T-helper 1 cell treated with Interleukin-12 subunit alpha and Interleukin-12 subunit beta and Interleukin-4 antibody, amounts not matched to agents 30 μg/mL and 1 μg/mL, for 36 hours (primary cell): Measurements from ENCODE around the gene POLD2.

Experiments
- H3K27ac Mint-ChIP-seq: one replicate; pipeline ENCODE4 v1.8.0; 2021; ENCODE audit warnings: mild to moderate bottlenecking, mixed read lengths
- H3K27me3 Mint-ChIP-seq: one replicate; pipeline ENCODE4 v1.8.0; 2021; ENCODE audit warnings: low read depth, mixed read lengths
- H3K36me3 Mint-ChIP-seq: one replicate; pipeline ENCODE4 v1.8.0; 2021; ENCODE audit warnings: low read depth, mixed read lengths
- H3K4me1 Mint-ChIP-seq: one replicate; pipeline ENCODE4 v1.8.0; 2021; ENCODE audit warnings: low read depth, mixed read lengths
- H3K4me3 Mint-ChIP-seq: one replicate; pipeline ENCODE4 v1.8.0; 2021; ENCODE audit warnings: mild to moderate bottlenecking, moderate library complexity, mixed read lengths
- H3K9me3 Mint-ChIP-seq: one replicate; pipeline ENCODE4 v1.8.0; 2021; ENCODE audit warnings: mixed read lengths

POLD2 gene

DNA sequence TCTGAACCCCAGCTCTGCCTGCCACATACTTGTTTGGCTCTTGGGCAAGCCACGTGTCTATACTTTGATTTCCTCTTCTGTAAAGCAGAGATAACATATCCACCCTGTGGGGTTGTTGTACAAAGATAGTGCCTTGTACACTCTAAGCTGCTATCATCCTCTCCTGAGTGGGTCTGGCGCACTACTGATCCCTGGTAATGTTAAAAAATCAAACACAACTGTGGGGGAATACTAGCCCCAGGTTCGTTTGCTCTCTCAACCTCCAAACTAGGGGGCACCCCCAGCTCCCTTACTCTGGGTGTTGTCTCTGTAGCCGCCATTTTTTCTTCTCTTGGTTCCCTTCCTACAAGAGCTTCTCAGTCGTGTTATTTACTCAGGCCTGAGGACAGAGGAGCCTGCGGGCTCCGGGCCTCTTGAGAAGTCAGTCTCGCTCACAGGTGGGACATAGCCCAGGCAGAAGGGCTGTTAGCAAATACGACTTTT is 42.0 kb downstream of the POLD2 start:
- Mint-ChIP-seq H3K9me3 (no peaks in the 10 kb centered on the region), H3K27me3 (no peaks in the 10 kb centered on the region), H3K36me3 (peaks cover 15% of the 10 kb centered on the region), H3K4me3 (peak overlapping the region; percentile 88), H3K4me1 (peaks cover 21% of the 10 kb centered on the region), H3K27ac (peak overlapping the region; percentile 91)

DNA sequence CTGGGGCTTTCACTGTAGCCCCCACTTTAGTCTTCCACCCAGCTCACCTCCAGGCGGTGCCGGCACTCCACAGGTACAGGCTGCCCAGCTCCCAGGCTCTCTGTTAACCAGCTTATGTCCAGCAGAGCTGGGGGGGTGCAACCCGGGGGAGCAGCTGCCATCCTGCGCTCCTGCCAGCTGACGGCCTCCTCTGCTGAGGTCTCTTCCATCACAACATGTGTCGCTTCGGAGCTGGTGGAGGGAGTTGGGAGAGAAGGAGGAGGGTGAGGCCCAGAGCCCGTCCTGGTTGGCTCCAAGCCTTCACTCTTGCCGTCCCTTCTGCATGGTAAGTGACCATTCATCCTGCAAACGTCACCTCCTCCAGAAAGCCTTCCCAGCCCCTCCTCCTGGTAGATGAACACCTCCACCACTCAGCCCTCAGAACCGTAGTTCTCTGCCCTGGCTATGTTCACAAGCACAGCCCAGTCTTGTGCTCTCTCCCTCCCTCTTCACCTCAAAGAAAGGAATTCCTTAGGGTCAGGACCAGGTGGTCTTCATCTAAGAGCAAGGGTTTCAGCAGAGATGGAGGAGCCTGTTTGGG is 42.6 kb downstream of the POLD2 start:
- H3K4me3 Mint-ChIP-seq = peak overlapping the region; percentile 88
- H3K27ac Mint-ChIP-seq = peak overlapping the region; percentile 91
- H3K36me3 Mint-ChIP-seq = peaks cover 15% of the 10 kb centered on the region
- peaks cover 21% of the 10 kb centered on the region for H3K4me1 Mint-ChIP-seq
- H3K9me3 Mint-ChIP-seq = no peaks in the 10 kb centered on the region
- no peaks in the 10 kb centered on the region for H3K27me3 Mint-ChIP-seq

DNA sequence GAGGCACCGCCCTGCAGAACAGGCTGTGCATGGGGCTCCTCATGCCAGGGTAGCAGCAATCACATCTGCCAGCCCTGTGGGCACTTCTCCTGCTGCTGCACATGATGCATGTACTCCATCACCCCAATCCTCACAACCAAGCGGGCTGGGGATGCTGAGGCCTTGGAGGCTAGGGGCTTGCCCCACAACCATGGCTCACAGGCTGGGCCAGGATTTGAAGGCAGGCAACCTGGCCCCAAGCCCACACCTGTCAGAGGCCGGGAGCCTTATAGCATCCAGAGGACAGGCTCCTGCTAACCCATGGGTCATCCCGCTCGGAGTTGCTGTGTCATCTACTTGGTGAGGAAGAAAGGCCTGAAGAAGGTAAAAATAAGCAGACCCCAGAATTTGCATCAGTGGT is 43.2 kb downstream of the POLD2 start:
- H3K9me3 Mint-ChIP-seq = no peaks in the 10 kb centered on the region
- H3K4me3 Mint-ChIP-seq = no peak overlapping the region
- H3K4me1 Mint-ChIP-seq = peaks cover 21% of the 10 kb centered on the region
- no peaks in the 10 kb centered on the region for H3K27me3 Mint-ChIP-seq
- H3K27ac Mint-ChIP-seq = no peak overlapping the region
- H3K36me3 Mint-ChIP-seq = peaks cover 15% of the 10 kb centered on the region

DNA sequence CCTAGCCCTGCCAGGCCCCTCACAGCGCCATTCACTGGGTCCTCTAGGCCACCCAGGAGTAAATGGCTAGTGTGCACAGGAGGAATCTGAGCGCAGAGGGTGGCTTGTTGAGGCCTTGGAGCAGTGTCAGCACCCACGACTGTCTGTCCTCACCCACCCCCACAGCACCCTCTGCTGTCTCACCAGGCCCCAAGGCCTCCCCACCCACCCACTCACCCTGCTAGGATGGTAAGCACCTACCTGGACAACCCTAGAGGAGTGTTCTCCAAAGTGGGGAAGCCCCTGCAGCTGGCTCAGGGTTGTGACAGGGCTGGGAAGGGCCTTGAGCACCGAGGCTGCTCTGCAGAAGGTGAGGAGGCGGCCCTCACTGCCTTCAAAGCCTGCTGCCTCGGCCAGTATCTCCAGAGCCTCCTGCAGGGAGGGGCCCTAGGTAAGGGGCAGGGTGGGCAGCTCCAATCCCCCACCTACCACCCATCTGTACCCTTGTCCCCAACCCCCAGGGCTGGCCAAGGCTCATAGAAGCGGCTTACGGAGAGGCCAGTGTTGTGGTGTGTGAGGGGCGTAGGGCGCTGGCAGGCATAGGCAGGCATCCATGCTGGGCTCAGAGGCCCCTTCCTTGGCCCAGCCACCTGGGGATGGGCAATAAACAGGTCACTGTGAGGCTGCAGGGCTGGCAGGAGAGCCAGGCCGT is 43.9 kb downstream of the POLD2 start:
- no peak overlapping the region for H3K27ac Mint-ChIP-seq
- peaks cover 21% of the 10 kb centered on the region for H3K4me1 Mint-ChIP-seq
- peaks cover 18% of the 10 kb centered on the region for H3K36me3 Mint-ChIP-seq

DNA sequence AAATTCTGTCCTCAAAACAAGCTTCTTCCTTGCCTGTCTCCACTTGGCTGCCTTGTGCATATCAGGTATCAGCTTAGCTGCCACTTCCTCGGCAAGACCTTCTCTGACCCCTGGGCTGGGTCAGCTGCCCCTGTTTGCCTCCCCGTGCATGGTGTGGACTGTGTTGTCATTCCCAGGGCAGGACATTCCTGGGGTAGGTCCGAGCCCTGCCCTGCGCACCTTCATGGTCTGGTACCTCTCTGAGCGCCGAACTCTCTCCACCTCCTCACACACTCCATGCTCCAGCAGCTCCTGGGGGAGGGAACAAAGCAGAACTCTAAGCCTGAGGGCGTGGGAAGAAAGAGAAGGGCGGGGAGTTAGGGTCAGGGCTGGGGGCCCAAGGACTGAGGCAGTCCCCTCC is 44.8 kb downstream of the POLD2 start:
- Mint-ChIP-seq H3K36me3 (peaks cover 18% of the 10 kb centered on the region), H3K4me3 (no peak overlapping the region), H3K4me1 (peaks cover 21% of the 10 kb centered on the region), H3K9me3 (no peaks in the 10 kb centered on the region), H3K27me3 (no peaks in the 10 kb centered on the region), H3K27ac (peak overlapping the region; percentile 5)

More for the DNA sequence above, 43.9 kb downstream of the POLD2 start:
- no peak overlapping the region for H3K4me3 Mint-ChIP-seq
- H3K27me3 Mint-ChIP-seq = no peaks in the 10 kb centered on the region
- no peaks in the 10 kb centered on the region for H3K9me3 Mint-ChIP-seq

DNA sequence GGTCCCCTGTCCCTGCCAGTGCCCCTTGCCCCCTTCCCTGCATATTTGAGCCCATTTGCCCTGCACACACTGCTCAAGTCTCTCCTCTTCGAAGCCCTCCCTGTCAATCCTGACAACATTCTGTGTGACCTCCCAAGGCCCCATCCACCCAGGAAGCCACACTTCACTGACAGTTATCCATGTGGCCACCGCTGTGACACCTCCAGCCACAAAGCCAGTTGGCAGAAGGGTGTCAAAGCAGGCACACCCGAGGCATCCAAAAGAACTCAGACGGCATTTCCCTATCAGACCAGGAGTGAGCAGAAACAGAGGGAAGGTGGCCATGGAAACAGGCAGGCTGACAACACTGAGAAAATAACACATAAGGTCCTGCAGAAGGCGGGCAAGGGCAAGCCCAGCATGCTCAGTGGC is 45.7 kb downstream of the POLD2 start:
- H3K9me3 Mint-ChIP-seq = no peaks in the 10 kb centered on the region
- H3K36me3 Mint-ChIP-seq = peaks cover 19% of the 10 kb centered on the region
- H3K27ac Mint-ChIP-seq = peak overlapping the region; percentile 33
- H3K4me3 Mint-ChIP-seq = no peak overlapping the region
- H3K27me3 Mint-ChIP-seq = no peaks in the 10 kb centered on the region
- peaks cover 14% of the 10 kb centered on the region for H3K4me1 Mint-ChIP-seq

DNA sequence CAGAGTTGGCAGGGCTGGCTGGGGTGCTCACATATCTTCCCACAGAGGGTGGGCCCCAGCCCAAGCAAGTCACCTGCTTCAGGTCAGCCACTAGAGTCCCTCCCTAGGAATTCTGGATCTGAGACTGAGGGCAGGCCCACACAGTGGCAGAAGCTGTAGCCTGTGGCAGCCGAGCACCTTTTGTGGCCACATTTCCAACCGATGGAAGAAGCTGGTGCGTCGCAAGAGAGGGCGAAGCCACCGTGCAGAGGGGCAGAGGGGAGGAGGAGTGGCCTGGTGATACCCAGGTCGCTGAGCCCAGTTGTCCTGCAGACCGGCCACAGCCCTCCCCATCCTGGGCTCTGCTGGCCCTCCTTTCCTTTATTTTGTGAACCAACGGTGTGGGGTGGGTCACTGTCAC is 46.3 kb downstream of the POLD2 start:
- H3K9me3 Mint-ChIP-seq = no peaks in the 10 kb centered on the region
- no peak overlapping the region for H3K27ac Mint-ChIP-seq
- H3K4me3 Mint-ChIP-seq = no peak overlapping the region
- peaks cover 14% of the 10 kb centered on the region for H3K4me1 Mint-ChIP-seq
- H3K36me3 Mint-ChIP-seq = peaks cover 24% of the 10 kb centered on the region
- H3K27me3 Mint-ChIP-seq = no peaks in the 10 kb centered on the region

DNA sequence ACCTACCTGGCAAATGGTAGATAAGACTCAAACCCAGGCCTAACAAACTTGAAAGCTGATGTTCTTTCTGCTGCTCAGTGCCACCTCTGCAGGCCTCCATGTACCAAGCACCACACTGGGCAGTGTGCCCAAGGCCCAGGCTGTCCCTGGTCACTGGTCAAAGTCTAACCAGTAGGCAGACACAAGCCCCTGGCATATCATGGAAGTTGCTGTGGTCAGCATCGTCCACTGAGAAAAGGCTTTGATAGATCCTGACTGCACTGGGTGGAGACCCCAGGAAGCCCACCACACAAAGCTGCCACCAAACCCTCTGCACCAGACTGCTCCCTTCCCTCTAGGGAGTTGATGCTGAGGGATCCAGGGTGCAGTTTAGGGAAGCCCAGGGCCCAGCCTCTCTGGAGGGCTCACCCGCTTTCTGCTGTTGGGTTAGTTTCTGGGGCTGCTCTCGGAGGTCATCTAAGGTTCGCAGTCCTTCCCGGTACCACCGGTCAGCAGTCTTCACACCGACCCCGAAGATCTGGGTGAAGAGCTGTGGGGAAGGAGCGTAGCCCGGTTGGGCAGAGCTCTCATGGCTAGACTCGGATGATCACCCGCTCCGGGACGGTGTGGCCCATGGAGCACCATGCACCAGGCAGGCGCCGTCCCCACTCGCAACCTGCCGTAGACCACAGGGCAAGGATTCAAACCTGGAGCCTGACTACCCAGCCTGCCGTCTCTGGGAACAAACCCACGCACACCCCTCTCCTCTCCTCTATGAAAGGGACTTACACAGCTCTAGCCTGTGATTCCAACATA is 47.0 kb downstream of the POLD2 start:
- peaks cover 13% of the 10 kb centered on the region for H3K4me1 Mint-ChIP-seq
- H3K36me3 Mint-ChIP-seq = peaks cover 23% of the 10 kb centered on the region
- H3K27me3 Mint-ChIP-seq = no peaks in the 10 kb centered on the region
- no peaks in the 10 kb centered on the region for H3K9me3 Mint-ChIP-seq
- no peak overlapping the region for H3K27ac Mint-ChIP-seq
- H3K4me3 Mint-ChIP-seq = no peak overlapping the region

DNA sequence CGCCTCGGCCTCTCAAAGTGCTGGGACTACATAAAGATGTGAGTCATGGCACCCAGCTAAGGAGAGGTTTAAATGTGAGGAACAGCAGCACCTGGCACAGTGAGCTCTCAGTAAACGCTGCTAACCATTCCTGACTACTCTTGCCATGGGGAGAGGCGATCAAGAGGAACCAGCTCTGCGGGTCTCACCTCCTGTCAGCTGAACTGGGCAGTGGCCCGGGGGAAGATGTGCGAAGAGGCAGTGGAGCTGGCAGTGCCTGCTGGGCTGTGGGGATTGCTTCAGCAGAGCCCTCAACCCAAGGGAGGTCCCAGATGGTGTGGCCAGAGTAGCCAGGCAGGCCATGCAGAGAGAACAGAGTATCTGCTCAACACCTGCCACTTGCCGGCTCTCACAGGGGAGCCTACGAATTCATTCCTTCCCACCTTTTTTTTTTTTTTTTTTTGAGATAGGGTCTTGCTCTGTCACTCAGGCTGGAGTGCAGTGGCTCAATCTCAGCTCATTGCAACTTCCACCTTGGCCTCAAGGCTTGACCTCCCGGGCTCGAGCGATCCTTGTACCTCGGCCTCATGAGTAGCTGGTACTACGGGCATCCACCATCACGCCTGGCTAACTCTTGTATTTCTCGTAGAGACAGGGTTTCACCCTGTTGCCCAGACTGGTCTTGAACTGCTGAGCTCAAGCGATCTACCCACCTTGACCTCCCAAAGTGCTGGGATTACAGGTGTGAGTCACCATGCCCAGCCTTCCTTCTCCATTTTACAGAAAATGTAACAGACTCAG is 47.9 kb downstream of the POLD2 start:
- Mint-ChIP-seq H3K4me3 (no peak overlapping the region), H3K9me3 (no peaks in the 10 kb centered on the region), H3K27ac (no peak overlapping the region), H3K36me3 (peaks cover 19% of the 10 kb centered on the region), H3K4me1 (peaks cover 7% of the 10 kb centered on the region), H3K27me3 (no peaks in the 10 kb centered on the region)

DNA sequence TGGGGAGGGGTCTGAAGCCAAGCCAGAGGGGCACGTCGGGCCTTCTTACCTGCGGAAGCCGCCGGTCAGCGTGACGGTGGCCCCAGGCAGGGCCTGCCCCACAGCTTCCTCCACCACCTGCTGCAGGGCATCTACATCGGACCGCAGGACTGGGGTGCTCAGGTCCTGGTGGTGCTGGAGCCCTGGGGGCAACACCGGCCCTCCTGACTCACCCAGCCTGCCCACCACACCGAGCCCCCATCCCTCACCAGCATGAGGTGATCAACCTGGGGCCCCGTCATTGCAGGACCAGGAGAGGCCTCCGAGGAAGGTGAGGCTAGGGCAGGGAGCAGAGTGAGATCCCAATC is 49.0 kb downstream of the POLD2 start:
- Mint-ChIP-seq H3K4me3 (no peak overlapping the region), H3K9me3 (no peaks in the 10 kb centered on the region), H3K4me1 (peaks cover 7% of the 10 kb centered on the region), H3K27me3 (no peaks in the 10 kb centered on the region), H3K27ac (no peak overlapping the region), H3K36me3 (peaks cover 19% of the 10 kb centered on the region)

DNA sequence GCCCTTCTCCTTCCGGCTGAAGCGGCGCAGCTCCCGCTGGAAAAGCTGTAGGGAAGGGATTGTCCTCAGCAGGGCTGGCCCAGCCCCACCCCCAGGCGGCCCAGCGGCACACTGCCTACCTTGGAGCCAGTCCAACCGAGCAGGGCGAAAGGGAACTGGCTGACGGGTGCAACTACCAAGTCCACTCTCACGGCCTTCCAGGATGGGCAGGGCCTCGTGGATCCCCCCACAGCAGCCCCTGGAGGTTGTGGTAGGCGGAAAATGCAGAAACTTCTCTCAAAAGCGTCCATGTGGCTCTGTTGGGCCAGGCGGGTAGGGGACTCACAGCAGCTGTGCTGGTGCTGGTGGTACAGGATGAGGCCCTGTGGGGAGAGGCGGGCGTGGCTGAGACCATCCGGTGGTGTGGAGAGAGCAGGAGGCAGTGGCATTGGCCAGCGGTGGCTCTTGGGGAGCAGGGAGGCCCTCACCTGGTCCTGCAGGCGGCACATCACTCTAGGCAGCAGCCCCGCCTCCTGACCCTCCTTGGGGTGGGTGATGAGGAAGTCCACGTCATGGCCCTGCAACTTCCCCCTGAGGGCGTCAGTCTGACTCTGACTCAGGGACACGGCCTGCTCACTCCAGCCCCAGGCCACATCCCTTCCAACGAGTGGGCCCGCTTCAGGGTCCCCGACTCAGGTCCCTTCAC is 49.5 kb downstream of the POLD2 start:
- H3K4me3 Mint-ChIP-seq = no peak overlapping the region
- H3K4me1 Mint-ChIP-seq = peaks cover 7% of the 10 kb centered on the region
- H3K27ac Mint-ChIP-seq = no peak overlapping the region
- H3K36me3 Mint-ChIP-seq = peaks cover 19% of the 10 kb centered on the region
- no peaks in the 10 kb centered on the region for H3K27me3 Mint-ChIP-seq
- no peaks in the 10 kb centered on the region for H3K9me3 Mint-ChIP-seq

DNA sequence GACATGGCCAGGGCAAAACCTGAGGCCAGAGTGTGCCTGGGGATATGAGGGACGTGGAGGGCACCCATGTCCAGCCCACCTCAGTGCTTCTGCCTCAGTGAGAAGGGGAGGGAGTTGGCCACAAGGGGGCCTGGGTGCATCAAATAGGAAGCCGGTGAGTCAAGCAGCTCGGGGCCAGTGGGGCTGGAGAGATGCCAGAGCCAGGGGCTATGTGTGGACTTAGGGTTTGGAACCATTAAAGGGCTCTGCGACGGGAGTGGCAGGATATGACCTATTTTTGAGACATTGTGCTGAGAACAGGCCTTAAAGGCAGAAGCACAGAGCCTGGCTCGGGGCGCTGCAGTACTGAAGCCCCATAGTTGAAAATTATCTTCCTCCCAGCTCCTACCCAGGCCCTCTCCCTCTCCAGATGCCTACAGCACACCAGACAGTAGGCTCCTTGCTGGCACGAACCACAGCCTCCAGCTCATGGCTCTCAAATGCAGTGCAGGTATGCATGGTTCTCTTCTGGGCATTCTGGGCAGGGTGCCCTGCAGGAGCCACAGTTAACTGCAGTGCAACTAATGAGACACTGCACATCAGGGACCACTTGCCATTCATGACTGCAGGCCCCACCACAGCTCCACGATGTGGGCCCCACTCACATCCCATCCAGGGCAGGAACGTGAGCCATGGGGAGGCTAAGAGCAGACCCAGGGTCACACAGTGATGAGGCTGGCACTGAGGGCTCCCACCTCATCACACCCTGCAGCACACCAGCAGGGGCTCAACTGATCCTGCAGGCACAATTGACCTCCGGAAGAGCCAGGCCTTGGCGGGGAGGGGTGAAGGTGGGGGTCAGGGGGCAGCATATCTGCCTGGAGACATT is 50.8 kb downstream of the POLD2 start:
- no peaks in the 10 kb centered on the region for H3K27me3 Mint-ChIP-seq
- peaks cover 11% of the 10 kb centered on the region for H3K36me3 Mint-ChIP-seq
- H3K27ac Mint-ChIP-seq = peak overlapping the region; percentile 55
- H3K4me1 Mint-ChIP-seq = peaks cover 2% of the 10 kb centered on the region
- H3K4me3 Mint-ChIP-seq = no peak overlapping the region
- no peaks in the 10 kb centered on the region for H3K9me3 Mint-ChIP-seq

DNA sequence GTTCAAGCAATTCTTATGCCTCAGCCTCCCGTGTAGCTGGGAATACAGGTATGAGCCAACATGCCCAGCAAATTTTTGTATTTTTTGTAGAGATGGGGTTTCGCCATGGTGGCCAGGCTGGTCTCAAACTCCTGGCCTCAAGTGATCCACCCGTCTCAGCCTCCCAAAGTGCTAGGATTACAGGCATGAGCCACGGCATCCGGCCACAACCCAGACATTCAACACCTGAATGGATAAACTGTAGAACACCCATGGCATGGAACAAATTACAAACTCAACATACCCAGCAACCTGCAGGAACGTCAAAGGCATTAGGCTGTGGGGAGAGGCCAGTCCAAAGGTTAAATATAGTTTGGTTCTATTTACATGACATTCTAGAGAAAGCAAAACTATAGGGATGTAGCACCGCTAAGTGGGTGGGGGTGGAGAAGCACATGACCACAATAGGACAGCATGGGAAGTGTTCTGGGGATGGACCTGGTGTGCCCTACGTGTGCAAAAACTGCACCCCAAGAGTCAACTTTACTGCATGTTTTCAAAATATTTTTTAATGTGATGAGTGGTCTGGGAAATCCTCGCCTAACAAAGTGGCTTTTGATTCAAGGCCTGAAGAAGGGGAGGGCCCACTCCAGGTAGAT is 51.5 kb downstream of the POLD2 start:
- no peaks in the 10 kb centered on the region for H3K9me3 Mint-ChIP-seq
- no peak overlapping the region for H3K4me3 Mint-ChIP-seq
- H3K36me3 Mint-ChIP-seq = peaks cover 11% of the 10 kb centered on the region
- H3K27me3 Mint-ChIP-seq = no peaks in the 10 kb centered on the region
- peak overlapping the region; percentile 41 for H3K27ac Mint-ChIP-seq
- H3K4me1 Mint-ChIP-seq = peaks cover 1% of the 10 kb centered on the region
